K562 (cell line): ENCODE results near the gene LCNL1. TPM values are rescaled to one million over a fixed set of nuclear protein-coding genes. Genes with fewer than 3 reads are reported as not detected.

Experiments
- ATAC-seq: fragments of 200-7000 bp; cut with Tn5 transposase; 3 replicates; pipeline ENCODE4 v1.9.1; 2020; ENCODE audit warnings: moderate library complexity
- BruUV-seq: library from RNA; stranded (reverse); fragments of 400-500 nt; replicated peaks from 2 replicates; lab custom pipeline; 2021; lab: Mats Ljungman, UMichigan
- CTCF ChIA-PET: fragments of 300-600 bp; formaldehyde crosslinking; extraction: SDS; loops from one replicate; lab custom pipeline; 2021; ENCODE audit warnings: low intra/inter-chr PET ratio; lab: Yijun Ruan, JAX
- POLR2A ChIA-PET: fragments of 300-600, 350-650 bp; sonication (Branson Sonifier 250); formaldehyde crosslinking; extraction: SDS; loops from one replicate; lab custom pipeline; 2021; ENCODE audit warnings: antibody characterized with exemption, inconsistent platforms; lab: Yijun Ruan, JAX
- DNase-seq, 4 experiments: peaks; one replicate each; pipeline versions ENCODE4 v3.0.0 to v3.0.0-alpha.2; 2011 to 2018; ENCODE audit warnings: low spot score in 3 of 4, mixed read lengths in 3 of 4; ENCODE audit errors: extremely low read depth in 1 of 4
- FAIRE-seq: peaks from 2 replicates; lab custom pipeline; 2011; peaks lifted over from hg19 to GRCh38; lab: Jason Lieb, UNC
- H2AFZ ChIP-seq: 2 replicates; pipeline ENCODE4 v1.6.0; 2011; ENCODE audit warnings: low read depth, low read length, control low read depth, inconsistent platforms
- H3K27ac ChIP-seq: fragments of 200-600 bp; 3 replicates; pipeline ENCODE4 v1.8.0; 2011; ENCODE audit warnings: low read depth, mild to moderate bottlenecking, control low read depth, inconsistent platforms, low read length, moderate library complexity, mixed read lengths; ENCODE audit errors: extremely low read depth
- H3K27me3 ChIP-seq, 2 experiments: fragments of 300-600 bp in 1 of 2; 2 replicates in 1 of 2; 3 replicates in 1 of 2; pipeline versions ENCODE4 v1.6.0 to v1.8.0; 2011; ENCODE audit warnings: inconsistent platforms in 2 of 2, low read length in 2 of 2, mild to moderate bottlenecking in 1 of 2, mixed read lengths in 1 of 2, moderate library complexity in 1 of 2; ENCODE audit not compliant: control insufficient read depth in 2 of 2, insufficient read depth in 2 of 2
- H3K36me3 ChIP-seq: fragments of 300-600 bp; 3 replicates; pipeline ENCODE4 v1.8.0; 2011; ENCODE audit warnings: mild to moderate bottlenecking, low read length, inconsistent platforms; ENCODE audit not compliant: control insufficient read depth, insufficient read depth
- H3K4me1 ChIP-seq, 2 experiments: fragments of 200-600 bp in 1 of 2; replicated peaks in 1 of 2; 2 replicates in 1 of 2; 3 replicates in 1 of 2; pipeline versions ENCODE4 v1.5.1 to v1.8.0; 2011; ENCODE audit warnings: inconsistent platforms in 2 of 2, low read length in 2 of 2, mild to moderate bottlenecking in 1 of 2, mixed read lengths in 1 of 2, moderate library complexity in 1 of 2; ENCODE audit not compliant: control insufficient read depth in 2 of 2, insufficient read depth in 2 of 2
- H3K4me2 ChIP-seq: 2 replicates; pipeline ENCODE4 v1.6.1; 2011; ENCODE audit warnings: low read length, control low read depth, inconsistent platforms, mixed read lengths; ENCODE audit not compliant: insufficient read depth
- H3K4me3 ChIP-seq: fragments of 200-600 bp; sonication (generic), shearing (Covaris generic); 2 replicates; pipeline ENCODE4 v1.5.1; 2016; ENCODE audit warnings: control low read depth, inconsistent platforms
- H3K79me2 ChIP-seq: fragments of 200-600 bp; 3 replicates; pipeline ENCODE4 v1.8.0; 2011; ENCODE audit warnings: low read length, inconsistent platforms; ENCODE audit not compliant: control insufficient read depth, insufficient read depth
- H3K9ac ChIP-seq, 2 experiments: 2 replicates each; pipeline versions ENCODE4 v1.6.0 to v1.6.1; 2011; ENCODE audit warnings: low read depth in 2 of 2, low read length in 2 of 2, control low read depth in 1 of 2, inconsistent platforms in 1 of 2, mild to moderate bottlenecking in 1 of 2, mixed read lengths in 1 of 2; ENCODE audit not compliant: insufficient read depth in 1 of 2
- H3K9me1 ChIP-seq: one replicate; pipeline ENCODE4 v1.6.0; 2011; ENCODE audit warnings: inconsistent platforms, mild to moderate bottlenecking, low read length, moderate library complexity; ENCODE audit not compliant: control insufficient read depth, insufficient read depth
- H3K9me3 ChIP-seq: replicated peaks from 2 replicates; pipeline ENCODE4 v1.5.1; 2011; ENCODE audit warnings: low read depth, low read length, inconsistent platforms; ENCODE audit not compliant: control insufficient read depth, insufficient read depth
- H4K20me1 ChIP-seq: replicated peaks from 2 replicates; pipeline ENCODE4 v1.6.1; 2011; ENCODE audit warnings: low read length, inconsistent platforms, mixed read lengths; ENCODE audit not compliant: control insufficient read depth, insufficient read depth
- LARP7 ChIP-seq: fragments of 450-650 bp; IDR thresholded peaks from 2 replicates; pipeline ENCODE4 v1.6.1; 2016
- POLR2G ChIP-seq: fragments of 200-400 bp; formaldehyde crosslinking; IDR thresholded peaks from 2 replicates; pipeline ENCODE4 v1.6.1; 2017; ENCODE audit warnings: low read depth, mild to moderate bottlenecking, antibody characterized with exemption, low read length, moderate library complexity
- RBFOX2 ChIP-seq: fragments of 200-400 bp; formaldehyde crosslinking; IDR thresholded peaks from 2 replicates; pipeline ENCODE4 v1.6.1; 2017; ENCODE audit warnings: low read depth, mild to moderate bottlenecking, low read length, moderate library complexity
- WGBS: fragments of 100-300 bp; shearing (Covaris generic); methylation state at CpG from one replicate; pipeline ENCODE4 v1.1.6; 2016; ENCODE audit warnings: low coverage, mixed read lengths; ENCODE audit not compliant: insufficient coverage; ENCODE audit errors: missing lambda C conversion rate; 5-methylcytosine and 5-hydroxymethylcytosine counted together
- in situ Hi-C: fragments of 300-500 bp; cut with MboI; formaldehyde crosslinking; loops from 4 replicates; pipeline ENCODE4 v1.15.0; 2018; ENCODE audit warnings: inconsistent platforms, mixed read lengths
- intact Hi-C: fragments of 100-400 bp; cut with micrococcal nuclease; formaldehyde crosslinking; loops from 2 replicates; pipeline ENCODE4 v1.14.2; 2022
- polyA plus RNA-seq, 8 experiments: library from polyadenylated mRNA; depleted of rRNA in 4 of 8; stranded (reverse) in 5 of 8; unstranded in 3 of 8; fragments of >200 nt; fragmentation: Nextera tagmentation in 2 of 8; fragmentation: Illumina TruSeq in 1 of 8; extraction: Ambion mirVana in 2 of 8; extraction: Trizol in 1 of 8; gene quantifications; 2 replicates each; pipeline versions ENCODE4 v1.2.1 to v1.2.3, GENCODE V29; 2011 to 2014; ENCODE audit warnings: inconsistent platforms in 1 of 8, missing spikeins in 1 of 8
- total RNA-seq, 7 experiments: library from RNA; depleted of rRNA in 6 of 7; stranded (reverse); fragments of >200 nt in 6 of 7; fragmentation: Illumina TruSeq in 2 of 7; extraction: Trizol in 2 of 7; gene quantifications; 2 replicates each; pipeline versions ENCODE4 v1.2.1 to v1.2.3, GENCODE V29; 2011 to 2021; ENCODE audit warnings: low replicate concordance in 1 of 7
- TF ChIP-seq, protein P1 (sequence below): fragments of 200-600 bp; sonication (generic); IDR thresholded peaks from one replicate; pipeline ENCODE4 v1.6.1; 2012; ENCODE audit warnings: mild to moderate bottlenecking, low read depth, low read length, inconsistent platforms

The LCNL1 gene
- total and polyA plus RNA-seq, 9 of the 15 experiments (the other 6 are each of a cell fraction or from before 2014, with no cell fraction given), result 0.04 to 0.16 (median 0.04) TPM; not detected in 4

DNA sequence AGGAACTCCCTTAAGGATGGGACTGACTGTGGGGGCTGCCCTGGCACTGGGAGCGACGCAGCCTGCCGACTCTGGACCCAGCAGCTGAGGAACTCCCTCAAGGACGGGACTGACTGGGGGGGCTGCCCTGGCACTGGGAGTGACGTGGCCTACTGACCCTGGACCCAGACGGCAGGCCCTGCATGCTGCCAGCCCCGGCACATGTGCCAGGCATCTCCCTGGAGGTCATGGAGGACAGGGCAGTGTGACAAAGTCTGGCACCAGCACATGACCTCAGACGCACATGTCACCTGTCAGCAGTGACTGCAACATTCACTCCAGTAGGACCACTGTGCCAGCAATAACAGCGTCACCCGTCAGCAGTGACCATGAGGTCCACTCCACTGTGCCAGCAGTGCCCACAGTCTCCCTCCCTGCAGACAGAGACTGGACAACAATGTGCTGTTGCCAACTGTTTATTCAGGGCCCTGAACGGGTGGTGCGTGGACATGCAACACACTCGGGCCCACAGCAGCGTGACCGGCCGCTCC lies 42.7 kb upstream of the LCNL1 start:
- in situ Hi-C loops (no loop called here), intact Hi-C loops (loop anchor here (5.0 kb wide), 1 partner anchor 93 kb away; the partner anchor contains the start of gene PHPT1)
- no peak for ATAC-seq

More for the DNA sequence above, 42.7 kb upstream of the LCNL1 start:
- no peak overlapping the region for H3K27ac ChIP-seq
- 94% methylated on average over 11 of the region's 16 CpGs for WGBS
- H3K9me1 ChIP-seq, result peaks cover 3% of the 10 kb centered on the region
- no peak overlapping the region for H2AFZ ChIP-seq
- no peak overlapping the region for H3K4me2 ChIP-seq
- no peak for DNase-seq
- peaks cover 11 to 60% of the 10 kb centered on the region in 2 experiments for H3K4me1 ChIP-seq
- H3K79me2 ChIP-seq, result peaks cover 26% of the 10 kb centered on the region
- no TSS peak for BruUV-seq
- H3K4me3 ChIP-seq, result no peak overlapping the region
- no peak for FAIRE-seq
- TF ChIP-seq, protein P1, sequence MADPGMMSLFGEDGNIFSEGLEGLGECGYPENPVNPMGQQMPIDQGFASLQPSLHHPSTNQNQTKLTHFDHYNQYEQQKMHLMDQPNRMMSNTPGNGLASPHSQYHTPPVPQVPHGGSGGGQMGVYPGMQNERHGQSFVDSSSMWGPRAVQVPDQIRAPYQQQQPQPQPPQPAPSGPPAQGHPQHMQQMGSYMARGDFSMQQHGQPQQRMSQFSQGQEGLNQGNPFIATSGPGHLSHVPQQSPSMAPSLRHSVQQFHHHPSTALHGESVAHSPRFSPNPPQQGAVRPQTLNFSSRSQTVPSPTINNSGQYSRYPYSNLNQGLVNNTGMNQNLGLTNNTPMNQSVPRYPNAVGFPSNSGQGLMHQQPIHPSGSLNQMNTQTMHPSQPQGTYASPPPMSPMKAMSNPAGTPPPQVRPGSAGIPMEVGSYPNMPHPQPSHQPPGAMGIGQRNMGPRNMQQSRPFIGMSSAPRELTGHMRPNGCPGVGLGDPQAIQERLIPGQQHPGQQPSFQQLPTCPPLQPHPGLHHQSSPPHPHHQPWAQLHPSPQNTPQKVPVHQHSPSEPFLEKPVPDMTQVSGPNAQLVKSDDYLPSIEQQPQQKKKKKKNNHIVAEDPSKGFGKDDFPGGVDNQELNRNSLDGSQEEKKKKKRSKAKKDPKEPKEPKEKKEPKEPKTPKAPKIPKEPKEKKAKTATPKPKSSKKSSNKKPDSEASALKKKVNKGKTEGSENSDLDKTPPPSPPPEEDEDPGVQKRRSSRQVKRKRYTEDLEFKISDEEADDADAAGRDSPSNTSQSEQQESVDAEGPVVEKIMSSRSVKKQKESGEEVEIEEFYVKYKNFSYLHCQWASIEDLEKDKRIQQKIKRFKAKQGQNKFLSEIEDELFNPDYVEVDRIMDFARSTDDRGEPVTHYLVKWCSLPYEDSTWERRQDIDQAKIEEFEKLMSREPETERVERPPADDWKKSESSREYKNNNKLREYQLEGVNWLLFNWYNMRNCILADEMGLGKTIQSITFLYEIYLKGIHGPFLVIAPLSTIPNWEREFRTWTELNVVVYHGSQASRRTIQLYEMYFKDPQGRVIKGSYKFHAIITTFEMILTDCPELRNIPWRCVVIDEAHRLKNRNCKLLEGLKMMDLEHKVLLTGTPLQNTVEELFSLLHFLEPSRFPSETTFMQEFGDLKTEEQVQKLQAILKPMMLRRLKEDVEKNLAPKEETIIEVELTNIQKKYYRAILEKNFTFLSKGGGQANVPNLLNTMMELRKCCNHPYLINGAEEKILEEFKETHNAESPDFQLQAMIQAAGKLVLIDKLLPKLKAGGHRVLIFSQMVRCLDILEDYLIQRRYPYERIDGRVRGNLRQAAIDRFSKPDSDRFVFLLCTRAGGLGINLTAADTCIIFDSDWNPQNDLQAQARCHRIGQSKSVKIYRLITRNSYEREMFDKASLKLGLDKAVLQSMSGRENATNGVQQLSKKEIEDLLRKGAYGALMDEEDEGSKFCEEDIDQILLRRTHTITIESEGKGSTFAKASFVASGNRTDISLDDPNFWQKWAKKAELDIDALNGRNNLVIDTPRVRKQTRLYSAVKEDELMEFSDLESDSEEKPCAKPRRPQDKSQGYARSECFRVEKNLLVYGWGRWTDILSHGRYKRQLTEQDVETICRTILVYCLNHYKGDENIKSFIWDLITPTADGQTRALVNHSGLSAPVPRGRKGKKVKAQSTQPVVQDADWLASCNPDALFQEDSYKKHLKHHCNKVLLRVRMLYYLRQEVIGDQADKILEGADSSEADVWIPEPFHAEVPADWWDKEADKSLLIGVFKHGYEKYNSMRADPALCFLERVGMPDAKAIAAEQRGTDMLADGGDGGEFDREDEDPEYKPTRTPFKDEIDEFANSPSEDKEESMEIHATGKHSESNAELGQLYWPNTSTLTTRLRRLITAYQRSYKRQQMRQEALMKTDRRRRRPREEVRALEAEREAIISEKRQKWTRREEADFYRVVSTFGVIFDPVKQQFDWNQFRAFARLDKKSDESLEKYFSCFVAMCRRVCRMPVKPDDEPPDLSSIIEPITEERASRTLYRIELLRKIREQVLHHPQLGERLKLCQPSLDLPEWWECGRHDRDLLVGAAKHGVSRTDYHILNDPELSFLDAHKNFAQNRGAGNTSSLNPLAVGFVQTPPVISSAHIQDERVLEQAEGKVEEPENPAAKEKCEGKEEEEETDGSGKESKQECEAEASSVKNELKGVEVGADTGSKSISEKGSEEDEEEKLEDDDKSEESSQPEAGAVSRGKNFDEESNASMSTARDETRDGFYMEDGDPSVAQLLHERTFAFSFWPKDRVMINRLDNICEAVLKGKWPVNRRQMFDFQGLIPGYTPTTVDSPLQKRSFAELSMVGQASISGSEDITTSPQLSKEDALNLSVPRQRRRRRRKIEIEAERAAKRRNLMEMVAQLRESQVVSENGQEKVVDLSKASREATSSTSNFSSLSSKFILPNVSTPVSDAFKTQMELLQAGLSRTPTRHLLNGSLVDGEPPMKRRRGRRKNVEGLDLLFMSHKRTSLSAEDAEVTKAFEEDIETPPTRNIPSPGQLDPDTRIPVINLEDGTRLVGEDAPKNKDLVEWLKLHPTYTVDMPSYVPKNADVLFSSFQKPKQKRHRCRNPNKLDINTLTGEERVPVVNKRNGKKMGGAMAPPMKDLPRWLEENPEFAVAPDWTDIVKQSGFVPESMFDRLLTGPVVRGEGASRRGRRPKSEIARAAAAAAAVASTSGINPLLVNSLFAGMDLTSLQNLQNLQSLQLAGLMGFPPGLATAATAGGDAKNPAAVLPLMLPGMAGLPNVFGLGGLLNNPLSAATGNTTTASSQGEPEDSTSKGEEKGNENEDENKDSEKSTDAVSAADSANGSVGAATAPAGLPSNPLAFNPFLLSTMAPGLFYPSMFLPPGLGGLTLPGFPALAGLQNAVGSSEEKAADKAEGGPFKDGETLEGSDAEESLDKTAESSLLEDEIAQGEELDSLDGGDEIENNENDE, result no peak
- TF ChIP-seq POLR2G, result peak; percentile 46; the same call in 1 of the 2 replicates
- TF ChIP-seq RBFOX2, result peak; percentile 12; the same call in 1 of the 2 replicates
- TF ChIP-seq LARP7, result no peak
- ChIA-PET CTCF (no interaction called here), POLR2A (interaction anchor here (0.6 to 1.8 kb wide), 2 partner anchors 14 to 29 kb away, joined by 3 to 4 read pairs; no protein-coding TSS in a partner anchor)
- no peak overlapping the region for H3K9ac ChIP-seq
- no peaks in the 10 kb centered on the region for H4K20me1 ChIP-seq
- no peaks in the 10 kb centered on the region for H3K27me3 ChIP-seq
- H3K36me3 ChIP-seq, result peaks cover 54% of the 10 kb centered on the region; the same call in 2 of the 3 replicates
- no peaks in the 10 kb centered on the region for H3K9me3 ChIP-seq
